K562 treated with DMSO at 1 percent for 12 hours (cell line): Measurements from ENCODE around the gene MAGEA4. TPM values are rescaled to one million over a fixed set of nuclear protein-coding genes. Genes with fewer than 3 reads are reported as not detected.

ENCODE experiments used
- total RNA-seq: library from RNA; unstranded; fragments of 300-600 nt; gene quantifications from 2 replicates; pipeline ENCODE4 v1.2.3, GENCODE V29; 2022; ENCODE audit not compliant: insufficient read depth

Gene MAGEA4, protein sequence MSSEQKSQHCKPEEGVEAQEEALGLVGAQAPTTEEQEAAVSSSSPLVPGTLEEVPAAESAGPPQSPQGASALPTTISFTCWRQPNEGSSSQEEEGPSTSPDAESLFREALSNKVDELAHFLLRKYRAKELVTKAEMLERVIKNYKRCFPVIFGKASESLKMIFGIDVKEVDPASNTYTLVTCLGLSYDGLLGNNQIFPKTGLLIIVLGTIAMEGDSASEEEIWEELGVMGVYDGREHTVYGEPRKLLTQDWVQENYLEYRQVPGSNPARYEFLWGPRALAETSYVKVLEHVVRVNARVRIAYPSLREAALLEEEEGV
- total RNA-seq: 5.2 and 8.1 TPM in 2 replicates

DNA sequence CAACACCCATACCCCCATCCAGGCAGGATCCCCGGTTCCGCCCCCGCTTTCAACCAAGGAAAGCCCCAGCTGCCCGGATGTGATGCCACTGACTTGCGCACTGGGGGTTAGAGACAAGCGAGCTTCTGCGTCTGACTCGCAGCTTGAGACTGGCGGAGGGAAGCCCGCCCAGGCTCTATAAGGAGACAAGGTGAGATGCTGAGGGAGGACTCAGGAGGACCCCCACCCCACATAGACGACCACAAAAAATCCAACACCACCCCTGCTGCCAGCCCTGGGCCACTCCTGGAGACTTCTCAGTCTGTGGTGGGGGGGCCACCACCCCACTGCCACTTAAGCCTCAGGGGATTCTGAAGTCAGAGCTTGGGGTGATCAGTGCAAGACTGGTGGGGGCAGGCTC lies at the start of gene MAGEA4:
Gene MAGEA4, plus strand, starts transcription at position 110 of the 400 bp plus-strand sequence. CDS start 10,776 bp downstream, outside the sequence.

Other genes with a start within 250 kb of the MAGEA4 start
- gene PRRG3, start 217.4 kb upstream of the MAGEA4 start, total RNA-seq: not detected in 2 replicates
- not detected in 2 replicates for gene FATE1, start 196.9 kb upstream of the MAGEA4 start, total RNA-seq
- not detected in 2 replicates for gene CNGA2, start 178.1 kb upstream of the MAGEA4 start, total RNA-seq
- 6.2 and 21.2 TPM in 2 replicates for gene GABRE, start 61.8 kb downstream of the MAGEA4 start, total RNA-seq
- gene MAGEA10, start 225.7 kb downstream of the MAGEA4 start, total RNA-seq: not detected in 2 replicates